Measurements from ENCODE around the gene CHRNA10.
"Not testable (repeated sequence)": the region's sequence is repeated elsewhere in the genome, so short reads cannot be mapped to it uniquely, and the experiment has no call there.

CHRNA10 gene

DNA sequence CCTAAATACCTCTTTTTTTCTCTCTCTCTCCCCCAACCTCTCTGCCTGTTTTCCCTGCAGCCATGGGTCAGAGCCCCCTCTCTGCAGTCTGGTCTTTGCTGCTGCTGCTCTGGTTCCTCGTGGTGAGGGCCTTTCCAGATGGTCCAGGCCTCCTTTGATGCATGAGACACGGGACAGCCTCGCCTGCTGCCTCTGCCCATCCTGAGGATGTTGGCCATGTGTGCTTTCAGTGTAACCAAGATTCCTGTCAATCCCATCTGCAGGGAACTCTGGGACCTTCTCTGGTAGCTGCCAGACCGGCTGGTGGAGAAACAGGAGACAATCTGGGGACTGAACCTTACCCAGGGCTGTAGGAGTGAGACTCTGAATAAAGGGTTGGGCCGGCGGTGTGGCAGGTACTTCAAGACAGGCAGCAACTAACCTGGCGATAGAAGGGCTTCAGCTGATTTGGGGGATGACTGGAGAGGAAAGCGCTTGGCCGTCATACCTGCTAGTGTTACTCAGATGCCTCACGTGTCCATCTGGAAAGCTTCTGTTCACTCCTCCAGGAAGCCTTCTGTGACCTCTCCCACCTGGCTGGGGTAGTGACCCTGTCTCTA is 7.1 kb downstream of the CHRNA10 start:
- DNase-seq: no peak

DNA sequence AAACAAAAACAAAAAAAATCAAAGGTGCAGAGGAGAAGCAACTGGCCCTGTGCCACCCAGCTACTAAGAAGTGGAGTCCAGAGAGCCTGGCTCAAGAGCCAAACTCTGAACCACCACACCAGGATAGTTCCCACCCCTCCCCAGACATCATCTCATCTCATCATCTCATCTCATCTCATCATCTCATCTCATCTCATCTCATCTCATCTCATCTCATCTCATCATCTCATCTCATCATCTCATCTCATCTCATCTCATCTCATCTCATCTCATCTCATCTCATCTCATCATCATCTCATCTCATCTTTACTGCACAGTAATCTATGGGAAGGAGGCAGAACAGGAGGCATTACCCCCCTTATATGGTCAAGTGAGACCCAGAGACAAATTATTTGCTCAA is 8.3 kb downstream of the CHRNA10 start:
- DNase-seq: no peak

DNA sequence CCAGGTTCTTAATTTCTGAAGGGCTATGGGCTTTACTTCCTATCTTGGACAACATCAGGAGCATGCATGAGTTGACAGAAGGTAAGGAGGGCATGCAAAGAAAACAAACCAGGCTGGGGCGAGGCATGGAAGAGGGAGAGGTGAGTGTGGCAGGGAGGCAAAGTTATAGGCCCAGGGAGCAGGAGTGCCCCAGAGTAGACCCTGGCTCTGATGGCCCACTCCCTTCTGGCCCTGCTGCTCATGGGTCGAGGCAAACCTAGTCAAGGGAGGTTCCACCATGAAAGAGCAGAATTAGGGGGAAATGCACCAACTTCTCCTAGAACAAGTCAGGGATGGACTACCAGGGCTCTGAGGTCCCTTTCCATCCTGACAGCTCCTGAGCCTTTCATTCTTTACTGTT is 10.2 kb downstream of the CHRNA10 start:
- DNase-seq: no peak

DNA sequence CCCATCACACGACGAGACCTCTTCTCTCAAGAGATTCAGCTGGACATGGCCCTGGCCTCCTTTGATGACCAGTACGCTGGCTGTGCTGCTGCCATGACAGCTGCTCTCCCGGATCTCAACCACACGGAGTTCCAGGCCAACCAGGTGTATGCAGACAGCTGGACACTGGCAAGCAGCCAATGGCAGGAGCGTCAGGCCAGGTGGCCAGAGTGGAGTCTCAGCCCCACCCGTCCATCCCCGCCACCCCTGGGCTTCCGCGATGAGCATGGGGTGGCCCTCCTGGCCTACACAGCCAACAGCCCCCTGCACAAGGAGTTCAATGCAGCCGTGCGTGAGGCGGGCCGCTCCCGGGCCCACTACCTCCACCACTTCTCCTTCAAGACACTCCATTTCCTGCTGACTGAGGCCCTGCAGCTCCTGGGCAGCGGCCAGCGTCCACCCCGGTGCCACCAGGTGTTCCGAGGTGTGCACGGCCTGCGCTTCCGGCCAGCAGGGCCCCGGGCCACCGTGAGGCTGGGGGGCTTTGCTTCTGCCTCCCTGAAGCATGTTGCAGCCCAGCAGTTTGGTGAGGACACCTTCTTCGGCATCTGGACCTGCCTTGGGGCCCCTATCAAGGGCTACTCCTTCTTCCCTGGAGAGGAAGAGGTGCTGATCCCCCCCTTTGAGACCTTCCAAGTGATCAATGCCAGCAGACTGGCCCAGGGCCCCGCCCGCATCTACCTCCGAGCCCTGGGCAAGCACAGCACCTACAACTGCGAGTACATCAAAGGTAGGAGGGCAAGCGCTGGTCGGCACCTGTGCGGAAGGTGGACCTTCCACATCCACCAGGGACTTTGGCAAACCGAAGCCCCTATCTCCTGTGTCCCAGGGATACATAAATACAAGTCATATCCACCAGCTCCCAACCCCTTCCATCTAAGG is 11.3 kb downstream of the CHRNA10 start:
- no peak for DNase-seq

DNA sequence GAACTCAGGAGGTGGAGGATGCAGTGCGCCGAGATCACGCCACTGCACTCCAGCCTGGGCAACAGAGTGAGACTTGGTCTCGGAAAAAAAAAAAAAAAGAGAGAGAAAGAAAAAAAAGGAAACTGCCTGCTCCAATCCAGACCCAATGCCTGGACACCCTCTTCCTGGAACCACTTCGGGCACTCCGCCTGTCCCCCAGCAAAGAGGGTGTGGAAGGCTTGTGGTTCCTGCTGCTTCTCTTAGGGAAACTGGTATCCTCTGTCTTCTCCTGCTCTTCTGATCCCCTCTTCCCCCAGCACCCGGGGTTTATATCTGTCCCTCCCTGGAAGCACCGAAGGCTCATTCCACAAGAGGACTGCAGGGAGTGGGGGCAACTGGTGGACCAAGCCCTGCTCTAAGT is 12.9 kb downstream of the CHRNA10 start:
- DNase-seq: no peak

DNA sequence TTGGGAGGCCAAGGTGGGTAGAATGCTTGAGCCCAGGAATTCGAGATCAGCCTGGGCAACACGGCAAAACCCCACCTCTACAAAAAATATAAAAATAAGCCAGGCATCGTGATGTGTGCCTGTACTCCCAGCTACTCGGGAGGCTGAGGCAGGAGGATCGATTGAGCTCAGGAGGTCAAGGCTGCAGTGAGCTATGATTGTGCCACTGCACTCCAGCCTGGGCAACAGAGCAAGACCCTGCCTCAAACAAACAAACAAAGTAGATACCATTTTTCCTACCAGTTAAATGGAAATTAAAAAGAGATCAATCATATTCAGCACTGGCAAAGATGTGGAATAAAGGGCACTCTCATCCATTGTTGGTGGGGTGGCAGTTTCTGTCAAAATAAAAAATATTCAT is 13.9 kb downstream of the CHRNA10 start:
- not testable (repeated sequence) for DNase-seq

DNA sequence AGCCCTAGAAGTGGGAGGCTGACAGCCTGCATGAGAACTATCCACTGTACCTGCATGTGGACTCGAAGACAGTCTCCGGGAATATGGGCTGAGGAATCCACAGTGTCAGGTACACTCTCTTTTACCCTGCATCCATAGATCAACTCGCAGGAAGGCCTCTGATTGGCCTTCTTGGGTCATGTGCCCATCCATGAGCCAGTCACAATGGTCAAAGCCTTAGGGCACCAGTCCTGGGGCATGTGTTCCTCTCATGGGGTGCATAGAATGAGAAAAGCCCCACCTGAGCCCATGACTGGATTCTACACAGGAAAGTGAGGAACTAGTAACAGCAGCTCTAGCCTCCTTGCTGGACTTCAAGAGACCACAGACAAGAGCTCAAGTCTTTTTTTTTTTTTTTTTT is 15.6 kb downstream of the CHRNA10 start:
- DNase-seq: no peak

DNA sequence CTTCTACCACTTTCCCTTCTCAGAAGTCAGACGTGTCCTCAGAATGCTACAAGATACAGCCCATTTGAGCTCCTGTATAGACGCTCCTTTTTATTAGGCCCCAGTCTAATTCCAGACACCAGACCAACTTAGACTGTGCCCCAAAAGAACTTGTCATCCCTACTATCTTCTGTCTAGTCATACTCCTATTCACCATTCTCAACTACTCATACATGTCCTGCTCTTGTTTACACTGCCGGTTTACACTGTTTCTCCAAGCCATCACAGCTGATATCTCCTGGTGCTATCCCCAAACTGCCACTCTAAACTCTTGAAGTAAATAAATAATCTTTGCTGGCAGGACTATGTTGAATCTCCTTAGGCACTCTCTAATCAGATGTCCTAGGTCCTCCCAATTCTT is 18.7 kb downstream of the CHRNA10 start:
- DNase-seq: not testable (repeated sequence)

DNA sequence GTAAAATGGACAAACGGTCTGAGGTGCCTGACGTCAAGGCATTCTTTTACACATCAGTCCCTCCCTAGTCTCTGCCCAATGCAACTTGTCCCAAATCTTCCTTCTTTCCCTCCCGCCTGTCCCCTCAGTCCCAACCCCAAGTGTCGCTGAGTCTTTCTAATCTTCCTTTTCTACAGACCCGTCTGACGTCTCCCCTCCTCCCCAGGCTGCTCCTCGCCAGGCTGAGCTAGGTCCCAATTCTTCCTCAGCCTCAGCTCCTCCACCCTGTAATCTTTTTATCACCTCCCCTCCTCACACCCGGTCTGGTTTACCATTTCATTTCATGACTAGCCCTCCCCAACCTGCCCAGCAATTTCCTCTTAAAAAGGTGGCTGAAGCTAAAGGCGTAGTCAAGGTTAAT is 21.8 kb downstream of the CHRNA10 start:
- not testable (repeated sequence) for DNase-seq

DNA sequence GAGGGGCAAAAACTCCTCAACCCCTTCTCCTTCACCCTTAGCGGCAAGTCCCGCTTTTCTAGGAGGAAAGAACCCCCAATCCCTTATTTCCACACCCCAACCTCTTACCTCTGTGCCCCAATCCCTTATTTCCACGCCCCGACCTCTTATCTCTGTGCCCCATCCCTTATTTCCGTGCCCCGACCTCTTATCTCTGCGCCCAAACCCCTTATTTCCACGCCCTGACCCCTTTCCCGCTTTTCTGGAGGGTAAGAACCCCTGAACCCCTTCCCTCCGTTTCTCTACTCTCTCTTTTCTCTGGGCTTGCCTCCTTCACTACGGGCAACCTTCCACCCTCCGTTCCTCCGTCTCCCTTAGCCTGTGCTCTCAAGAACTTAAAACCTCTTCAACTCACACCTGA is 22.3 kb downstream of the CHRNA10 start:
- not testable (repeated sequence) for DNase-seq

DNA sequence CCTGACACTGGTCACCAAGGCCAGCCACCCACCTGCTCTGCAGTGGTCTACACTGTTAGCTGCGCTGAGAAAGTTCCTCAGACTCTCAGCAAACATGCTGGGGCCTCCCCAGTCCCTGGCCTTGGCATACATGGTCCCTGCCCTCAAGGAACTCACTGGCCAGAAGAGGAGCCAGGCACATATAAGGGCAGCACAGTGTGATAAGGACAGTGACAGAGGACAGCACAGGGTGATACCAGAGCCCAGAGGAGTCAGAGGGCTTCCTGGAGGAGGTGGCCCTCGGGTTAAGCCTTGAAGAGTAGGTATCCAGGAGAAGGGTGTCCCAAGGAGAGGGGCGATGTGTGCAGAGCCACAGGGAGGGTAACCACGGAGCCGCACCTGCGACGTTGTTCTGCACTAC is 25.6 kb downstream of the CHRNA10 start:
- DNase-seq: no peak

DNA sequence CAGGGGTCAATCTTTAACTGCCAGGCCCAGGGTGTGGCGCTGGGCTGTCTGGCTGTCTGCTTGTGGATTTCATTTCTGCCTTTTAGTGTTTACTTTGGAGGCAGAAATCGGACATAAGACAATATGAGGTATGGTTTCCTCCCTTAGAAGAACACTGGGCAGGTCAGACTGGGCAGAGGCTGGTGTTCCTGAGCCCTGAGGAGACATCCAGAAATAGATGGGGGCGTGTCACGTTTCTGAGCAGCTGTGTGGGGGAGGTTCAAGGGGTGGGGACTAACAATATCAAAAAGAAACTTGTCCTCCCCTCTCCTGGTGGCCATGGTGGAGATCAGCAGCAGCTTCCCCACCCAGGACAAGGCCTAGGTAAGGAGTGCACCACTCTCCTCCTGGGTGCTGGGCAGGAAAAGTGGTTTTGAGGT is 26.4 kb downstream of the CHRNA10 start, which contains the start of gene ART1:
Gene ART1, plus strand, starts transcription at position 312 of the 419 bp plus-strand sequence. CDS start 14,086 bp downstream, outside the sequence.
- DNase-seq: no peak

DNA sequence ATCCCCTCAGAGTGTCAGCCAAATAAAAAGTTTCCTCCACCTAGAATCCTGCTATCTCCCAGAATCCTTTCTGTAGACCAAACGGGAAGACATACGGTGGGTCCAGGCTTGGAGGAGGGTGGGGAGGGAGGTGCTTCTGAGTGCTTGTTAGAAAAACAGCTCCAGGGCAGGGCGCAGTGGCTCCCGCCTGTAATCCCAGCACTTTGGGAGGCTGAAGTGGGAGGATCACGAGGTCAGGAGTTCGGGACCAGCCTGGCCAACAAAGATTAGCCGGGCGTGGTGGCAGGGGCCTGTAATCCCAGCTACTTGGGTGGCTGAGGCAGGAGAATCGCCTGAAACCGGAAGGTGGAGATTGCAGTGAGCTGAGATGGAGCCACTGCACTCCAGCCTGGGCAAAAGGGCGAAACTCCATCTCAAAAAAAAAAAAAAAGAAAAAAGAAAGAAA is 28.1 kb downstream of the CHRNA10 start:
- DNase-seq: not testable (repeated sequence)

DNA sequence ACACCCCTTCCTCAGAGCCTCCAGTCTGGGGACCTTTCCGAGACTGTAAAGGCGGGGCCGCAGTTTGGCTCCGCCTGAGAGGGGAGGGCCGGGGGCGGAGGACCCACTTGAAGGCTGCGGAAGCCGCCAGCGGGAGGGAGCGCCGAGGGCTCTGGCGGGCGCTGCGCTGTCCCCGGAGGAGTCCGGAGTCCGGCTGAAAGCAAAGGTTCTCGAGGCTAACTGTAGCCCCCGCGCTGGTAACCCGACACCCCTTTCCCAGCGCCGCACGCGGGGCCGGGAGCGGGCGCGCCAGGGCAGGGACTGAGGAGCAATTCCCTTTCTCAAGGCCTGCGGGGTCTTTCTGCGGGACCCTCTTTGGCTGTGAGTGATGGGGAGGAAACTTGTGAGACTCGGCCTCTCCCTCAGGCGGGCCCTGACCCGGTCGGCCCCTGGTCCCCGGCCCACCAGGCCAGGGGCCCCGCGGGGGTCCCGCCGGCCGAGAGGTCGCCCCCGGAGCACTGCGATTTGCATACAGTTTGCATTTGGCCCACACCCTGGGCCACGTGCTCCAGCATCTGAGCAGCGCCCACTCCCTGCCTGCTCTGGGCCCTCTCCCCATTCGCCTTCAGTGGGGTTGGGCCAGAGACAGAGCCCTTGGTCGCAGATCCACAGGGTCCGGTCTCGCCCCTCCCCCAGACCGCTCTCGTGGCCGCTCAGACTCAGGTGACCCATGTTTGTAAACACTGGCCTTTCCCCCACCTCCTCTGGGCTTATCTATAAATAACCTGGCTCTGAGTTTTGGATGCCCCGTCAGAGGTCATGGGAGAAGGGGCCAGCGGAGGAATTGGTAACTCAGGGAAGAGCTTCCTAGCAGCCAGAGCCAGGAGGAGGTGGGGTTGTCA is 28.9 kb downstream of the CHRNA10 start:
- DNase-seq: peak in 3 of 4 experiments; percentile 14 to 51 (median 37)

DNA sequence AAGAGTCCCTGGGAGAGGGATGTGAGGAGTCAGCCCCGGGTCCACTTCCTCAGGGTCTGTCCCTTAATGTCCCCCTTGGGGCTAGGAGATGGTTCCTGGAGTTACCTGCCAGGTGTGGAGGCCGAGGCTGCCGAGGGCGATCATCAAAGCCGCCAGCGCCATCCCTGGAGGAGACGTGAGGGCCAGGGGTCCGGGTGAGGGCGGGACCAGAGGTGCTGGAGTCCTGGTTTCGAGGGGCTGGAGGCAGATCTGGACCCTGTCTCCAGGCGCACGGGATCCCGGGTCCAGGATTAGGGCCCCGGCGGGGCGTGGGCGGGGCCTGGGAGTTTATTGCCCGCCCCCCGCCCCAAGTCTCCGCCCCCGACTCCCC is 29.5 kb downstream of the CHRNA10 start, which contains the start of gene ART5:
Gene ART5, minus strand, starts transcription at position 292 of the 370 bp plus-strand sequence. Its CDS starts 130 bp downstream, at position 162.
- DNase-seq: no peak

DNA sequence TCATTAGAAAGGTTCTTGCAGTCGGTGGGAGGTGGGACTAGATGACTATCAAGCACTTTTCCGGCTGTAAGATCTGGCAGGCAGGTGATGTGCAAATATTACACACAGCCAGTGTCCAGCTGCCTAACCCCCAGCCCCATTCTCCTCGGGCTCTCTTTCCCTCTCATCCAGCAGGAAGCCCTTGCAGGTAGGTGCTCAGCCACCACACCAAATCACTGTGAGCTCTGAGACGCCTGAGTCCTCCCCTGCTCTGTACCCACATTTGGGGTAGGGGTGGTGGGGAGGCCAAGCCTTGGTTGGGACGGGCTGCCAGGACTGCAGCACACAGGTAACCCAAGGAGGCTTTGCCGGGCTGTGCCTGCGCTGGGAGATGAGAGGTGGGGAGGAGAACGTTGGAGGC is 30.0 kb downstream of the CHRNA10 start:
- DNase-seq: no peak

DNA sequence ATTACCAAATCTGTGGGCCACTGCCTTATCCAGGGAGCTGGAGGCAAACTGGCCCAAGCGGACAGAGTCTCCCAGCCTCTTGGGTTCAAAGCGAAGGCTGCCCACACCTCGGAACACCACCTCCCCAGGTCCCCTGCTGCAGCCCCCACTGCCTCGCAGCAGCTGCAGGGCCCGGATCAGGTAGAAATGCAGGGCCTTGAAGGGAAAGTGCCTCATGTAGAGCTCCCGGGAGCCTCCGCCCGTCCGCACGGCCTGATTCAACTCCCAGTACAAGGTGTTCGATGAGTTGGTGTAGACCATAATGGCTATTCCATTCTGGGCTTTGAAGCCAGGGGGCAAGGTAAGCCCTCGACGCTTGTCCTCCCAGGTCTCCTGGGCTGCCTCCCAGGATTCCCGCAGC is 31.3 kb downstream of the CHRNA10 start:
- DNase-seq: no peak

DNA sequence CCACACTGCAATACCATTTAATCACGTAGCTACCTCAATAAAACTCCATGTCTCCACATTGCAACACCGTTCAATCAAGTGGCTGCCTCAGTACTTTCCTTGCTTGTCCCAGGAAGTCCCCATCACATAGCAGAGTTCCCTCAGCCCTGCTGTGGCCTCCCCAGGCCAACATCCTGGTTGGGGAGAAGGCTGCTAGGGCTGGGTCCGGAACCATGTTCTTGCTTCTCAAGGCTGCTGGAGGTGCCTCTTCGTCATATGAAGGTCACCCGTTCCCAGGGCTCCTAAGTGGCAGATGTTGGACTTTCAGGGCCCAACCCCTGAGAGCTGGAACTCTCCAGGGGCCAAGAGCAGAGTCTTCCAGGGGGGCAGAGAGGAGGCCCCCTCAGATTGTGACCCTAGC is 32.7 kb downstream of the CHRNA10 start:
- DNase-seq: no peak

DNA sequence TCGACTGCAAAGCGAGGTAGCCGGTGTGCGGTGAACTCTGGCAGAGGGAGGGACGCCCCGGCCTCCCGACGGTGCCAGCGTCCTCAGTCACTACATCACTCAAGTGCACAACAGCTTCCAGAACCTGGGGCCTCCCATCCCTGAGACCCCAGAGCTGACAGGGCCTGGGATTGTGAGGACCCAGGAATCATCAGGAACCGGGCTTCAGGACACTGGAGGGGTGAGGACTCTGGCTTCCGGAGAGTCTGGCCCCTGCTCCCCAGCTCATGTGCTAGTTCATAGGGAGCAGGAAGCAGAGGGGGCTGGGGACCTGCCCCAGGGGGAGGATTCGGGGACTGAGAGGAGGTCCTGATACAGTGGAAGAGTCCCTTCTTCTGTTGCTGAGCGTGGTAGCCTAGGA is 34.0 kb downstream of the CHRNA10 start:
- DNase-seq: no peak

DNA sequence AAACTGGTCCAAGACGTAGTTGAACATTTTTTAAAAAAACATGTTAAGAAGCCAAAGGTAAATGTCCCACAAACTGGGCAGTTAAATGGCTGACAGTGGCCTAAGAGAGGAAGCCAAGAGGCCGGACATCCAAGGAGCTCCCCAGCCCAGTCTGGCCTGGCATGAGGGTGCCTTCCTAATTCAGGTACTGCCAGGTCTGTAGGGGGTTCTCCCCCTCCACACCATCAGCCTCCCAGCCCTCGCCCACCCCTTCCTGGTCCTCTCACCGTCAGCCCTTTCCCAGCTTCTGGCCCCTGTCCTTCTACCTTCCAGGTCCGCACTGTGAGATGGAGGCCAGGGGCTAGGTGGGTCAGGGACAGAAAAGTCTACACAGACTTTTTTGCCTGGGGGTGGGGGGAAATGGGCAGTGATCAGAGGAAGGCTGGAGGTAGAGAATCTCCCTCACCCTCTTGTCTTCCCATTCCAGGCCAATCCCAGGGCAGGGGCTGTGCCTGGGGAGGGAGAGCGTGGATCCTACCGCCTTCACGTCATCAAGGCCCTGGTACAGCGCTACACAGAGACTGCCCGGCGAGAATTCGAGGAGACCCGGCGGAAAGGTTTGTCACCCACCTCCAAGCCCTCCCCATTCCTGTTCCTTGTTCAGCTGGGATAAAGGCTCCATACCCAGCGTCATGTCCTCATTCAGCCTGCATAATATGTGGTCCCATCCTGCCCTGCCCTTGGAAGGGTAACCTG is 35.4 kb downstream of the CHRNA10 start:
- no peak for DNase-seq

DNA sequence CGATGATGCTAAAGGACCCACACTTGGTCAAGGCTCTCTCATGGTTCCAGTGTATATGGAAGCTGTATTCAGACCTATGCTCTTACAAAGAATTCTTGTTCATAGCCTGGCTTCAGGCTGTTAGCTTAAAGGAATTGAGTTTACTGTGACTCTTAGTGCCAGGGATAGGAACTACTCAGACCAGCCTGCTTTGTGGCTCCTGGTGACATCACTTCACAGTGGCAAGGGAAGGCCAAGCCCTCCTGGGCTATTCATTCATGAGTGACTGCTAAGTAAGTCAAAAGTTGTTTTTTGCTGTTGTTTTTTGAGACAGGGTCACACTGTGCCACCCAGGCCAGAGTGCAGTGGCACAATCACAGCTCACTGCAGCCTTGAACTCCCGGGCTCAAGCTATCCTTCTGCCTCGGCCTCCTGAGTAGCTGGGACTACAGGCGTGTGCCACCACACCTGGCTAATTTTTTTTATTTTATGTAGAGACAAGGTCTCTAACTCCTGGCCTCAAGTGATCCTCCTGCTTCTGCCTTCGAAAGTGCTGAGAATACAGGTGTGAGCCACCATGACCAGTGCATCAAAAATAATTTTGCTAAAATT is 39.0 kb downstream of the CHRNA10 start:
- no peak for DNase-seq

DNA sequence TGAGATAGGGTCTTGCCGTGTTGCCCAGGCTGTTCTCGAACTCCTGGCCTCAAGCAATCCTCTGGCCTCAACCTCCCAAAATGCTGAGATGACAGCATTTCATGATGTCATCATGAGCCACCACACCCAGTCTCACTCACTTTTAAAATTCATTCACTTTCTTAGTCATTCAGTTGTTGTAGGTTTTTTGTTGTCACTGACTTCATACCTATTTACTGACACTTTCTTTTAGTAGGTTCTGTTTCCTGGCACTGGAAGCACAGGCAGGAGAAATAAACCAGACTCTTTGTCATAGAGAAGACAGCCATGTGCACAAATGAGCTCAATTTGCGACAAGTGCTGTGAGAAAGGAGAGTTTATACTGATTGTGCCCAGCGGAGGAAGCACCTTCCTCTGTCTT is 39.9 kb downstream of the CHRNA10 start:
- DNase-seq: no peak

Data from activated CD4-positive, CD25-positive, alpha-beta regulatory T cell (primary cell).